ACC112 (cell line): ENCODE data around the gene GRIN1.

Source experiments
- H2AFZ ChIP-seq: fragments of 200-600 bp; sonication (generic); one replicate; pipeline ENCODE4 v1.6.0; 2017; ENCODE audit warnings: antibody characterized with exemption, low read length; ENCODE audit not compliant: unreplicated experiment
- H3K27ac ChIP-seq: fragments of 200-600 bp; sonication (generic); 2 replicates; pipeline ENCODE4 v1.5.1; 2014; ENCODE audit warnings: low read depth, mild to moderate bottlenecking, antibody characterized with exemption, low read length, moderate library complexity
- H3K27me3 ChIP-seq: fragments of 200-600 bp; sonication (generic); 2 replicates; pipeline ENCODE4 v1.6.1; 2014; ENCODE audit warnings: mild to moderate bottlenecking, antibody characterized with exemption, low read length, moderate library complexity, mixed read lengths; ENCODE audit not compliant: insufficient read depth
- H3K36me3 ChIP-seq: fragments of 200-600 bp; sonication (generic); 2 replicates; pipeline ENCODE4 v1.6.1; 2016; ENCODE audit warnings: mild to moderate bottlenecking, antibody characterized with exemption, low read length, moderate library complexity, mixed read lengths; ENCODE audit not compliant: insufficient read depth
- H3K4me1 ChIP-seq: fragments of 200-600 bp; sonication (generic); one replicate; pipeline ENCODE4 v1.6.1; 2016; ENCODE audit warnings: low read length, mixed read lengths; ENCODE audit not compliant: insufficient read depth, unreplicated experiment, control insufficient read depth
- H3K4me3 ChIP-seq: fragments of 200-600 bp; sonication (generic); 2 replicates; pipeline ENCODE4 v1.5.1; 2014; ENCODE audit warnings: mild to moderate bottlenecking, low read depth, low read length
- H3K79me2 ChIP-seq: fragments of 200-600 bp; sonication (generic); one replicate; pipeline ENCODE4 v1.6.0; 2016; ENCODE audit warnings: low read length; ENCODE audit not compliant: control insufficient read depth, unreplicated experiment, insufficient read depth

Gene GRIN1

DNA sequence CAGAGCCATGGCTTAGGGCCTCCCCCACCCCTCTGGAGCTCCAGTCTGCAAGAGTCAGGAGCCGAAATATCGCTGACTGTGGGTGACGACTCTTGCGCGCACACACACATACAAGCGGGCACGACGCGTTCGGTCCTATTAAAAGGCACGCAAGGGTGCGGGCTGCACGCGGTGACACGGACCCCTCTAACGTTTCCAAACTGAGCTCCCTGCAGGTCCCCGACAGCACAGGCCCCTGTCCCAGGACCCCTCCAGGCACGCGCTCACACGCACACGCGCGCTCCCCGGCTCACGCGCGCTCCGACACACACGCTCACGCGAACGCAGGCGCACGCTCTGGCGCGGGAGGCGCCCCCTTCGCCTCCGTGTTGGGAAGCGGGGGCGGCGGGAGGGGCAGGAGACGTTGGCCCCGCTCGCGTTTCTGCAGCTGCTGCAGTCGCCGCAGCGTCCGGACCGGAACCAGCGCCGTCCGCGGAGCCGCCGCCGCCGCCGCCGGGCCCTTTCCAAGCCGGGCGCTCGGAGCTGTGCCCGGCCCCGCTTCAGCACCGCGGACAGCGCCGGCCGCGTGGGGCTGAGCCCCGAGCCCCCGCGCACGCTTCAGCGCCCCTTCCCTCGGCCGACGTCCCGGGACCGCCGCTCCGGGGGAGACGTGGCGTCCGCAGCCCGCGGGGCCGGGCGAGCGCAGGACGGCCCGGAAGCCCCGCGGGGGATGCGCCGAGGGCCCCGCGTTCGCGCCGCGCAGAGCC is at the start of gene GRIN1:
TSS of gene GRIN1 (plus strand) at position 433 of the 746 bp plus-strand sequence. CDS start 333 bp downstream, outside the sequence.
- no peak within 1 kb of the TSS for H3K27ac ChIP-seq
- H2AFZ ChIP-seq = no peak within 1 kb of the TSS
- H3K36me3 ChIP-seq = no peaks in the 10 kb centered on the region
- no peak within 1 kb of the TSS for H3K4me3 ChIP-seq
- no peaks in the 10 kb centered on the region for H3K4me1 ChIP-seq
- peaks cover 68% of the 10 kb centered on the region for H3K27me3 ChIP-seq
- H3K79me2 ChIP-seq = no peaks in the 10 kb centered on the region

DNA sequence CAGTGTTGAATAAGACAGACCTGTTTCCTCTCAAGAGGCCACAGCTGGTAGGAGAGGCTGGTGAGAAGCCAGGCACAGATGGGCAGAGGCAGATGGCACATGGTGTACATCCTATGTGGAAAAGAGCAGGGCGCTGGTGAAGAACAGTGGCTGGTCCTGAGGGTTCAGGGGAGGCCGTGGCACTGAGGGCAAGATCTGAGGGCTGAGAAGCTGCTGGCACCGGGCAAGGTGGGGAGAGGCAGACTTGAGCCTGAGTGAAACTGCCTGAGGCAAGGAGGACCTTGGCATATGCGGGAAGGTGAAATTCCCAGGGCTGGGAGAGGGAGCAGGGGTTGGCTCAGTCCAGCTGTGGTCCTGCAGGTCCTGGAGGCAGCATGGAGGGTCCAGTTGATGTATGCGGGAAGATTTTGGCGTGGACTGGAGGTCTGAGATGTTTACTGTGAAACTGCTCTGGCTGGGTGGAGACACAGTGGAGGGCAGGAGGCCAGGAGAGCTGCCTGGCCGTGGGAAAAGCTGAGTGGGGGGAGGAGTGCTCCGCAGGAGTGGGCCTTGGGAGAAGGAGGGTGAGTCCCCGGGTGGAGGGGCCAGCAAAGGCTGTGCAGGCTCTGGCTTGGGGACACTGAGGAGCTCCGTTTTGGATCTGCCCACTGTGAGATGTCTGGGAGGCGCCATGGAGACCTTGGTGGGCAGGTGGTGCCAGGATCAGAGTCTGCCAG is 49.6 kb upstream of the GRIN1 start:
- H3K36me3 ChIP-seq = peaks cover 4% of the 10 kb centered on the region; the same call in 1 of the 2 replicates
- H2AFZ ChIP-seq = no peak overlapping the region
- H3K4me3 ChIP-seq = no peak overlapping the region
- no peaks in the 10 kb centered on the region for H3K27me3 ChIP-seq
- peaks cover 20% of the 10 kb centered on the region for H3K4me1 ChIP-seq
- no peak overlapping the region for H3K27ac ChIP-seq
- peaks cover 8% of the 10 kb centered on the region for H3K79me2 ChIP-seq

DNA sequence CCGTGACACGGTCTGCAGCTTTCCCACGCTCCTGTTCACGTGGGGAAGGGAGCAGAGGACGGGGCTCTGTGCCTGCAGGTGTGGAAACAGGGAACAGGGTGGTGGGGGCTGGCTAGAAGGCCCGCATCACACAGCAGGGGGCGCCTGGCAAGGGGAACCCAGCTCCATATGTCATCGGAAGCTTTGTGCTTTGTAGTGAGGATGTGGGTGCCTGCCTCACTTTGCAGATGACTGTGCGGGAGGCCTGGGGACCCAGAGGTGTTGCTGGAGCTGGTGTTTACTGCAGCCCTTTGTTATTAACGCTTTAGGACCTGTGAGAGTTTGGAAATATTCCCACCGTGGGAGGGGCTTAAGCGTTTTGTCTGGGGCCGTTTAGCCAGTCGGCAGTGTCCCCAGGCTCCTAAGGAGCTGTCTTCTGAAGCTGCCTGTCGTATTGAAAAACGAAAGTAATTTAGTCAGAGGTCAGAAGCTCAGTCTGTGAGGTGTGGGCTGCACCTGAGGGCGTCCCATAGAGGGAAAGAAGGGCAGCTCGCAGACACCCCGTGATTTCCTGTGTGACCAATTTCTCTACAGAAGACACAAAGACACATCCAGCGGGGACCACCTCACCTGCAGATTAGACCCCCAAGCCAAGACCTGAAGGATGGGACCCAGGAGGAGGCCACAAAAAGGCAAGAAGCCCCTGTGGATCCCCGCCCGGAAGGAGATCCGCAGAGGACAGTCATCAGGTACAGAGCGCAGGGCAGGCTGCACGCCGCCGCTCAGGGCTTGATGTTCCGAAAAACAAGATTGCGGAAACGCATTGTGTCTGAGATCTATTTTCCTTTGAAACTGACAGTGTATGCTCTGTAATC is 43.1 kb upstream of the GRIN1 start:
- Histone ChIP-seq H3K79me2 (no peaks in the 10 kb centered on the region), H3K27me3 (no peaks in the 10 kb centered on the region), H3K4me1 (no peaks in the 10 kb centered on the region), H3K36me3 (peaks cover 18% of the 10 kb centered on the region), H2AFZ (no peak overlapping the region), H3K27ac (no peak overlapping the region), H3K4me3 (no peak overlapping the region)

DNA sequence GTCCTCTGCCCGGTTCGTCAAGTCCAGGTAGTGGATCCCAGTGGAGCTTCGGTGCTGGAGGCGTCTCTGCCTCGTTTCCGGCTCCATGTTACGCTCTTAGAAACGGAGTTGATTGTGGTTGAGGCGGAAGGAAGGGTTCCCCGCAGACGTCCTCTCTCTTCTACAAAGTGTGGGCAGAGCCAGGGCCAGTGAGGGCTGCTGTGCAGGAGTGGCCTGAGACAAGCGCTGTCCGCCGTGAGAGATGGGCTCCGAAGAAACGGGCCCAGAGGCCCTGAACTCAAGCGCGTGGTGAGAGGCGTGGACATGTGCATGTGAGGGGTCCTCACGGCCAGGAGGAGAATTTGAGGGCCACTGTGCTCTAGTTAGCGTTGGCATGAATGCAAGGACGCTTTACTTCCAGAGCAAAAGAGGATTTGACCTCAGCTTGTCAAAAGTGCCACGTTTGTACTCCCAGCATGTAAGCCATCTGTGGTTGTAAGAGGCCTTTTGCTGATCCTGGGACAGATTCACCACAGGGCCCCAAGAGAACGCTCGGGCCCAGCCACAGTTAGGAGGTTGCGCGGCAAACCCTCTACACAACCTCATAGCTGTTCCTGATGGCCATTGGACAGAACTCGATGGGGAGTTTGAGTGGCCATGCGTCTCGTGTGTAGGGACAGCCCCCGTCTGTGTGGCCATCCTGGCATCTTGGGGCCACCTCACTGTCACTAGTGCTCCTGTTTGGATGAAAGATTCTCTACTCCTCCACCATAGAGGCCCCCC is 42.0 kb upstream of the GRIN1 start:
- no peak overlapping the region for H2AFZ ChIP-seq
- no peaks in the 10 kb centered on the region for H3K4me1 ChIP-seq
- no peaks in the 10 kb centered on the region for H3K79me2 ChIP-seq
- no peaks in the 10 kb centered on the region for H3K27me3 ChIP-seq
- H3K4me3 ChIP-seq = no peak overlapping the region
- H3K36me3 ChIP-seq = peaks cover 29% of the 10 kb centered on the region
- no peak overlapping the region for H3K27ac ChIP-seq

DNA sequence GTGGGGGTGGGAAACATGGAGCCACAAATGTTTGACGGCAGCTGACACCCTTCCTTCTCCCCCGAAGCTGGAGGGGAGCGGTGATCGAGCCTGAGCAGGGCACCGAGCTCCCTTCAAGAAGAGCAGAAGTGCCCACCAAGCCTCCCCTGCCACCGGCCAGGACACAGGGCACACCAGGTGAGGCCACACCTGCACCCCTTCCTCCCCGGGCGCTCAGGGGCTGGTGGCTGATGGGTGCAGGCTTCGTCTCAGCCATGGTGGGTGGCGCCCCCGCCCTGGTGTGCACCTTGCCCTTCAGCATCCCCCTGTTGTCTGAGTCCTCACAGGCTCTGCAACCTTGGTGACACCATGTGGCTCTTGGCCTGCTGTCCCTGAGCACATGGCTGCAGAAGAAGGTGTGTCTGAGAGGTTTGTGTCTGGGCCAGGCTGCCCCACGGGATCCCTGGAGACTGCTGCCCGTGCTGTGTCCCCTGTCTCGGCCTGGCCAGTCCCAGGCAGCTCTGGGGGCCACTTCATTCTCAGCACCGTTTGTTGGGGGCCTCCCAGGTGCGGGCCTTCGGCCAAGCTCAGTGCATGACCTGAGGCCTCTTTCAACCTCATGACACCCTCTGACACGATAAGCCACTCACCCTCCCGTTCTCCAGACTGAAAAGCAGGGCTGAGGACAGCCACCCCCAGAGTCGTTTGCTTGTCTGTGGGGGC is 41.0 kb upstream of the GRIN1 start:
- peaks cover 35% of the 10 kb centered on the region for H3K36me3 ChIP-seq

DNA sequence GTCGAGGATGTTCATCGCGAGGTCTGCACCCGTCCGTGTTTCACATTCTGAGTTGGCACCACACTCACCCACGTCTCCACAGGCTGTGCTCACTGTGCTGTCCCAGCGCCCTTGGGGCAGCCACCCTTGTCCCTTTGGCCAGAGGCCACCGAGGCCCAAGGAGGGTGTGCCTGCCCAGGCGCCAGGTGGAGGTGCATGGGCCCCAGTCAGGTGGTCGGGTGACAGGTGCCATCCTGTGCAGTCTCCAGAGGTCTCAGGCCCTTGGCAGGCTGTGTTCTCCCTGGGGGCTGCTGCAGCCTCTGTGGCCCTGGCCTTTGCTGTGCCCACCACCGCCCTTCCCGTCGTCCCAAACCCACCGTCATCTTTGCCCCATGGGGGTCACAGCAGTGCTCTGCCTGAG is 39.7 kb upstream of the GRIN1 start:
- H3K4me3 ChIP-seq = no peak overlapping the region
- no peaks in the 10 kb centered on the region for H3K79me2 ChIP-seq
- H3K27ac ChIP-seq = no peak overlapping the region
- H3K27me3 ChIP-seq = no peaks in the 10 kb centered on the region
- no peaks in the 10 kb centered on the region for H3K4me1 ChIP-seq
- no peak overlapping the region for H2AFZ ChIP-seq
- H3K36me3 ChIP-seq = peaks cover 46% of the 10 kb centered on the region

More for the DNA sequence above, 41.0 kb upstream of the GRIN1 start:
- H3K27ac ChIP-seq = no peak overlapping the region
- no peaks in the 10 kb centered on the region for H3K4me1 ChIP-seq
- no peak overlapping the region for H3K4me3 ChIP-seq
- H3K79me2 ChIP-seq = no peaks in the 10 kb centered on the region
- no peaks in the 10 kb centered on the region for H3K27me3 ChIP-seq
- H2AFZ ChIP-seq = no peak overlapping the region

DNA sequence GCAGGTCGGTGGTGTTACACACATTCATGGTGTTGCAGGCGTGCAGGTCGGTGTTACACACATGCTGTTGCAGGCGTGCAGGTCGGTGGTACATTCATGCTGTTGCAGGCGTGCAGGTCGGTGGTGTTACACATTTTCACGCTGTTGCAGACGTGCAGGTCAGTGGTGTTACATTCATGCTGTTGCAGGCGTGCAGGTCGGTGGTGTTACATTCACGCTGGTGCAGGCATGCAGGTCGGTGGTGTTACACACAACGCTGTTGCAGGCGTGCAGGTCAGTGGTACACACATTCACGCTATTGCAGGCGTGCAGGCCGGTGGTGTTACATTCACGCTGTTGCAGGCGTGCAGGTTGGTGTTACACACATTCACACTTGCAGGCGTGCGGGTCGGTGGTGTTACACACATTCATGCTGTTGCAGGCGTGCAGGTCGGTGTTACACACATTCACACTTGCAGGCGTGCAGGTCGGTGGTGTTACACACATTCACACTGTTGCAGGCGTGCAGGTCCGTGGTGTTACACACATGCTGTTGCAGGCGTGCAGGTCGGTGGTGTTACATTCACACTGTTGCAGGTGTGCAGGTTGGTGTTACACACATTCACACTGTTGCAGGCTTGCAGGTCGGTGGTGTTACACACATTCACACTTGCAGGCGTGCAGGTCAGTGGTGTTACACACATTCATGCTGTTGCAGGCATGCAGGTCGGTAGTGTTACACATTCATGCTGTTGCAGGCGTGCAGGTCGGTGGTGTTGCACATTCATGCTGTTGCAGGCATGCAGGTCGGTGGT is 35.6 kb upstream of the GRIN1 start:
- no peak overlapping the region for H3K4me3 ChIP-seq
- H3K36me3 ChIP-seq = peaks cover 46% of the 10 kb centered on the region
- no peak overlapping the region for H2AFZ ChIP-seq
- H3K4me1 ChIP-seq = no peaks in the 10 kb centered on the region
- H3K27me3 ChIP-seq = no peaks in the 10 kb centered on the region
- H3K27ac ChIP-seq = no peak overlapping the region
- H3K79me2 ChIP-seq = no peaks in the 10 kb centered on the region

DNA sequence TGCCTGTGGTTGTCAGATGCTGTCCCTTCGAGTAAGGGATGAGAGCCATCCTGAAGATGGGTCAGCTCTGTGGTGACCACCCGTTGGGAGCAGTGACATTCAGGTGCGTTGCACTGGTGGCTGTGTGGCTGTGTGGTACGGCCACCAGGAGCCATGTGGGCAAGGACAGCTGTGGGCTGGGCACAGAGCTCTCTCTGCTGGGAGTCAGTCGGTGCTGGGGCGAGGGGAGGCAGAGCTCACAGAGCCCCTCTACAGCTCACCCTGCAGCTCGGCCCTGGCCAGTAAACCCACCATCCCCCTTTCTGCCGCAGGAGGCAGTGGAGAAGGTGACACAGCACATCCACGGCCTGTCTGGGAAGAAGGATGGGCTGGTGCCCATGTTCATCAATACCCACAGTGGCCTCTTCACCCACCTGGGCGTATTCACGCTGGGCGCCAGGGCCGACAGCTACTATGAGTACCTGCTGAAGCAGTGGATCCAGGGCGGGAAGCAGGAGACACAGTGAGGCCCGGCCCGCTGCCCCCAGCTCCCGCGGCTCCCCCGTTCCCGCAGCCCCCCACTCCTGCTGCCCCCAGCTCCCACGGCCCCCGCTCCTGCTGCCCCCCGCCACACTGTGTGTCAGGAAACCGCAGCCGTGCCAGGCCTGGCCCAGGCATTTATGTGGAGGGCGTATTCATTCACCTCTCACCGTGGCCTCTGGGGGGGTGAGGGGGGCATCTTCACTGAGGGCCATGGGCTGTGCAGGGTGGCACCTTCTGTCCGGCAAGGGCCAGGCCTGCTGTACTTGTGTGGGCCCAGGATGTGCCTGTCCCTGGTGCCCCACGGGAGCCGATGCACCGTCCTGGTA is 32.9 kb upstream of the GRIN1 start:
- Histone ChIP-seq H3K4me3 (no peak overlapping the region), H2AFZ (no peak overlapping the region), H3K36me3 (peaks cover 30% of the 10 kb centered on the region), H3K27ac (no peak overlapping the region), H3K27me3 (no peaks in the 10 kb centered on the region), H3K79me2 (no peaks in the 10 kb centered on the region), H3K4me1 (no peaks in the 10 kb centered on the region)
